ENCODE data around the gene TECTA. TPM values are rescaled to one million over a fixed set of nuclear protein-coding genes. Genes with fewer than 3 reads are reported as not detected.

TECTA gene
- total and polyA plus RNA-seq, 12 donors, result 0.58 to 5.9 (median 1.3) TPM

DNA sequence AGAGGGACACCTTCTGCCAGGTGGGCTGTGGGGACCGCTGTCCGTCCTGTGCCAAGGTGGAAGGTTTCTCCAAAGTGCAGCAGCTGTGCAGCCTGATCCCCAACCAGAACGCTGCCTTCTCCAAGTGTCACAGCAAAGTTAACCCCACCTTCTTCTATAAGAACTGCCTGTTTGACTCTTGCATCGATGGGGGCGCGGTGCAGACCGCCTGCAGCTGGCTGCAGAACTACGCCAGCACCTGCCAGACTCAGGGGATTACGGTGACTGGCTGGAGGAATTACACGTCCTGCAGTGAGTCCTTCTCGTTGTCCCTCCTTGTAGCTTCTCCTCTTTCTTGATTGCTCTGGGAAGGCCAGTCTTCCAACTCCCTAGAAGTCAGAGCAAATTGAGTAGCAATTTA lies 44.8 kb downstream of the TECTA start:
- TF ChIP-seq POLR2A (IDR thresholded peaks at IDR 0.05) (no peak), CTCF (IDR thresholded peaks at IDR 0.05) (no peak)
- Histone ChIP-seq H3K9me3 (replicated peaks in 1 of 3) (no peaks in the 10 kb centered on the region), H3K27ac (no peak overlapping the region), H3K36me3 (replicated peaks in 1 of 2) (no peaks in the 10 kb centered on the region), H3K4me1 (replicated peaks in 1 of 2) (no peaks in the 10 kb centered on the region), H3K27me3 (no peaks in the 10 kb centered on the region), H3K4me3 (no peak overlapping the region)
- intact Hi-C loops (cut with DNase I), result no loop called here
- 86 to 99% (median 93%) methylated on average over 10 to 11 of the region's 11 CpGs for WGBS, 4 donors
- no peak for DNase-seq

GRCh38 chr11:121149116-121149515 lies 48.1 kb downstream of the TECTA start:
- DNase-seq, result no peak

DNA sequence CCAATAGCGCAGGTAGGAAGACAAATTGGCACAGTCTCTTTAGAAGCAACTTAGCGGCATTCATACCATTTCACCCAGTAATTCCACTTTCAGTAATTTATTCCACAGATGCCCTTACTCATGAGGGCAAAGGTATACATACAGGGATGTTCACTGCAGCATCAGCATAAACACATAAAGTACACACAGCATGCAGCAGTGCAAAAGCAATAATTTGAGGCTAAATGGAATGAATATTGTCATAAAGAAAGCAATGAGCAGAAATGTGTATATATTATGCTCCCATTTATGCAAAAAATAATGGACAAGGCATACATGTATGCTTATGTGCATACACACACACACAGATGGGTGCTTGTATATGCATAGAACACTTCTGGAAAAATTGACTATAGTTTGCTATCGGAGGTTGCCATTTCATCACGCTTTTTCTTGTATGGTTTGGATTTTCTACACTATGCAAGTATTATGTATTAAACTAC lies 50.2 kb downstream of the TECTA start:
- H3K9me3 ChIP-seq (replicated peaks in 1 of 3), result no peaks in the 10 kb centered on the region
- DNase-seq, result no peak
- H3K36me3 ChIP-seq (replicated peaks in 1 of 2), result no peaks in the 10 kb centered on the region
- H3K27me3 ChIP-seq, result no peaks in the 10 kb centered on the region
- 96 to 98% (median 97%) methylated on average over 4 of the region's 4 CpGs for WGBS, 4 donors
- no peak overlapping the region for H3K4me3 ChIP-seq
- no peak overlapping the region for H3K27ac ChIP-seq
- no peak for TF ChIP-seq CTCF (IDR thresholded peaks at IDR 0.05)
- TF ChIP-seq POLR2A (IDR thresholded peaks at IDR 0.05), result no peak
- no peaks in the 10 kb centered on the region for H3K4me1 ChIP-seq (replicated peaks in 1 of 2)
- intact Hi-C loops (cut with DNase I), result no loop called here

More at GRCh38 chr11:121149116-121149515, 48.1 kb downstream of the TECTA start:
- no peak for TF ChIP-seq CTCF (IDR thresholded peaks at IDR 0.05)
- no peak for TF ChIP-seq POLR2A (IDR thresholded peaks at IDR 0.05)
- intact Hi-C loops (cut with DNase I), result no loop called here
- Histone ChIP-seq H3K36me3 (replicated peaks in 1 of 2) (no peaks in the 10 kb centered on the region), H3K4me1 (replicated peaks in 1 of 2) (no peaks in the 10 kb centered on the region), H3K4me3 (no peak overlapping the region), H3K27me3 (no peaks in the 10 kb centered on the region), H3K27ac (no peak overlapping the region), H3K9me3 (replicated peaks in 1 of 3) (no peaks in the 10 kb centered on the region)
- 86 to 99% (median 93%) methylated on average over 2 of the region's 2 CpGs for WGBS, 4 donors

GRCh38 chr11:121152764-121153163 lies 51.7 kb downstream of the TECTA start:
- TF ChIP-seq CTCF (IDR thresholded peaks at IDR 0.05), result no peak
- no peak for TF ChIP-seq POLR2A (IDR thresholded peaks at IDR 0.05)
- H3K4me3 ChIP-seq, result no peak overlapping the region
- intact Hi-C loops (cut with DNase I), result no loop called here
- WGBS, 4 donors, result 93 to 98% (median 96%) methylated on average over 6 to 19 of the region's 19 CpGs
- DNase-seq, result no peak
- no peaks in the 10 kb centered on the region for H3K9me3 ChIP-seq (replicated peaks in 1 of 3)
- H3K27ac ChIP-seq, result no peak overlapping the region
- no peaks in the 10 kb centered on the region for H3K27me3 ChIP-seq
- no peaks in the 10 kb centered on the region for H3K4me1 ChIP-seq (replicated peaks in 1 of 2)
- H3K36me3 ChIP-seq (replicated peaks in 1 of 2), result no peaks in the 10 kb centered on the region
